ENCODE data around the gene SIGLEC10. TPM values are rescaled to one million over a fixed set of nuclear protein-coding genes. Genes with fewer than 3 reads are reported as not detected.
A peak's percentile ranks its signal among the peaks of the same experiment; 100 is the strongest.

The SIGLEC10 gene
- total RNA-seq, 1 experiment from 2014 or later: not detected

DNA sequence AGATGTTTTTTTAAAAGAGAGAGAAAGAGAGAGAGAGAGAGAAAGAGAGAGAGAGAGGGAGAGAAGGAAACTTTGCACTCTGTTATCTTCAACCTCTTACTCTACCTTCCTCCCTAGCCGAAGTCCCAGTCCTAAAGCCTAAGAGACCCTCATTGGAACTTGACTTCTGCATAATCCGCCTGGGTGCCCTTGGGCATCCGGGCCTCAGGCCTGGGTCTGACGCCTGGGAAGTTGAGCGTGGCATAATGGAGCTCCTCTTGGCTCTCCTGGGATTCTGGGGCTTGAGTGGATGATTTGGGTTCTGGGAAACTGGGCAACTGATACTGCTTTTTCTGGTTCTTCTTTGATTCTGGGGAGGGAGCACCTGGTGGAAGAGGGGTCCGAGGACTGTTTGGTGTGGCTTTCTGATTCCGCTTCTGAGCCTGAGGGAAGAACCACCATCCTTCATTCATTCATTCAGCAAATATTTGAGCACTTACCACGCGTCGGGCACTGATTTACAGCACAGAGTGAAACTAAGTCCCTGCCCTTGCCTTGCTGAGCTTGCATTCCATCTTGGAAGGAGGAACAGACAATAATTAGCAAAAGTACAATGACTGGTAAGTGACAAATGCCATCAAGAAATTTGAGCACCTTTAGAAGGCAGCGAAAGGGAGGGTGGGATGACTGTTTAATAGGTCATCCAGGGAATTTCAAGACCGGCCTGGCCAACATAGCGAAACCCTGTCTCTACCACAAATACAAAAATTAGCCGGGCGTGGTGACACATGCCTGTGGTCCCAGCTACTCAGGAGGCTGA, 6.3 kb downstream of the SIGLEC10 start:
- intact Hi-C loops (cut with micrococcal nuclease): no loop called here
- Histone ChIP-seq H4K20me1 (ENCODE audit: insufficient read depth) (no peaks in the 10 kb centered on the region), H3K9me2 (ENCODE audit: insufficient read depth) (no peaks in the 10 kb centered on the region), H3K4me1 (ENCODE audit: control insufficient read depth in 1 of 2, insufficient read depth in 2 of 2, low read length in 2 of 2) (no peaks in the 10 kb centered on the region), H3K27ac (ENCODE audit: low read depth, low read length) (no peak overlapping the region), H3K9me3 (ENCODE audit: control insufficient read depth in 1 of 2, insufficient read depth in 1 of 2, low read depth in 1 of 2, low read length in 2 of 2) (no peaks in the 10 kb centered on the region; a peak in 1 of 4 replicates), H3K79me2 (ENCODE audit: insufficient read depth, low read length) (no peaks in the 10 kb centered on the region), H2AFZ (ENCODE audit: low read depth, low read length, poor library complexity, severe bottlenecking) (no peak overlapping the region), H3K4me3 (replicated peaks in 1 of 2; ENCODE audit: low read depth in 1 of 2, low read length in 2 of 2) (no peak overlapping the region), H3K9ac (ENCODE audit: low read length) (no peak overlapping the region), H3K4me2 (ENCODE audit: low read length) (no peak overlapping the region), H3K36me3 (ENCODE audit: control insufficient read depth in 1 of 2, insufficient read depth in 2 of 2, low read length in 2 of 2) (no peaks in the 10 kb centered on the region), H3K27me3 (ENCODE audit: insufficient read depth, low read length) (no peaks in the 10 kb centered on the region)
- ChIA-PET CTCF (no interaction called here), POLR2A (no interaction called here), RAD21 (ENCODE audit: low non-redundant PET in 1 of 2, low total read pairs in 2 of 2, uncharacterized antibody in 2 of 2, unreplicated experiment in 2 of 2) (interaction anchor here in 1 of 2 experiments (0.7 kb wide), 1 partner anchor 73 kb away, joined by 4 read pairs; no protein-coding TSS in a partner anchor)
- BruUV-seq (replicated peaks): no TSS peak
- no peak for DNase-seq (ENCODE audit: low read depth, low spot score)
- no peak for TF ChIP-seq JUND (IDR thresholded peaks at IDR 0.05)
- no peak for ATAC-seq

DNA sequence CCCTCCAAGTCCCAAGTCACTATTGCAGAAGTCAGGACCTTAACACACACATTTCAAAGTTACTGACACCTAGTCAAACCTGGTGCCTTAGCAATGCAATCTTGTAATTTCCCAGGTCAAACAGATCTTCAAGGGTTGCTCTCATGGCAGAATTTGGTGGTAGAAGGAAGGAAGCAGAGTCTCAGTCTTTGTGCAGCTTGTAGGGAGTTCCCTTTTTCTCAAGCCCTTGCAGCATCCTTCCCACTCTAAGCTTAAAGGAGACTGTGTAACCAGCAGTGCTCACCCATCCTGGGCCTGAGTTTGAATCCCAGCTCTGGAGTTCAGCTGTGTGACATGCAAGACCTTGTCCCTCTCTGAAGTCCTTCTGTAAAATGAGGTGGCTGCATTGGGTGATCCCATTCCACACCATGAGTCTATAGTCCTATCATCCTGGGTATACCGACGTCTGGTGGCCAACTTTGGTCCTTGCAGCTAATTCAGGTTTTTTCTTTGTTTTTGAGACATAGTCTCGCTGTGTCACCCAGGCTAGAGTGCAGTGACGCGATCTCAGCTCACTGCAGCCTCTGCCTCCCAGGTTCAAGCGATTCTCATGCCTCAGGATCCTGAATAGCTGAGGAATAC, 9.8 kb downstream of the SIGLEC10 start:
- Histone ChIP-seq H3K9me2 (ENCODE audit: insufficient read depth) (no peaks in the 10 kb centered on the region), H2AFZ (ENCODE audit: low read depth, low read length, poor library complexity, severe bottlenecking) (no peak overlapping the region), H3K9ac (ENCODE audit: low read length) (no peak overlapping the region), H3K9me3 (ENCODE audit: control insufficient read depth in 1 of 2, insufficient read depth in 1 of 2, low read depth in 1 of 2, low read length in 2 of 2) (no peaks in the 10 kb centered on the region; a peak in 1 of 4 replicates), H3K4me1 (ENCODE audit: control insufficient read depth in 1 of 2, insufficient read depth in 2 of 2, low read length in 2 of 2) (no peaks in the 10 kb centered on the region), H3K79me2 (ENCODE audit: insufficient read depth, low read length) (no peaks in the 10 kb centered on the region), H3K27ac (ENCODE audit: low read depth, low read length) (no peak overlapping the region), H3K27me3 (ENCODE audit: insufficient read depth, low read length) (no peaks in the 10 kb centered on the region), H3K4me3 (replicated peaks in 1 of 2; ENCODE audit: low read depth in 1 of 2, low read length in 2 of 2) (no peak overlapping the region), H3K36me3 (ENCODE audit: control insufficient read depth in 1 of 2, insufficient read depth in 2 of 2, low read length in 2 of 2) (peaks cover 0 to 3% of the 10 kb centered on the region in 2 experiments; a peak in 1 of 4 replicates), H3K4me2 (ENCODE audit: low read length) (no peak overlapping the region), H4K20me1 (ENCODE audit: insufficient read depth) (no peaks in the 10 kb centered on the region)
- ATAC-seq (peak; percentile 90), DNase-seq (ENCODE audit: low read depth, low spot score) (peak; percentile 46)
- TF ChIP-seq, protein P1, sequence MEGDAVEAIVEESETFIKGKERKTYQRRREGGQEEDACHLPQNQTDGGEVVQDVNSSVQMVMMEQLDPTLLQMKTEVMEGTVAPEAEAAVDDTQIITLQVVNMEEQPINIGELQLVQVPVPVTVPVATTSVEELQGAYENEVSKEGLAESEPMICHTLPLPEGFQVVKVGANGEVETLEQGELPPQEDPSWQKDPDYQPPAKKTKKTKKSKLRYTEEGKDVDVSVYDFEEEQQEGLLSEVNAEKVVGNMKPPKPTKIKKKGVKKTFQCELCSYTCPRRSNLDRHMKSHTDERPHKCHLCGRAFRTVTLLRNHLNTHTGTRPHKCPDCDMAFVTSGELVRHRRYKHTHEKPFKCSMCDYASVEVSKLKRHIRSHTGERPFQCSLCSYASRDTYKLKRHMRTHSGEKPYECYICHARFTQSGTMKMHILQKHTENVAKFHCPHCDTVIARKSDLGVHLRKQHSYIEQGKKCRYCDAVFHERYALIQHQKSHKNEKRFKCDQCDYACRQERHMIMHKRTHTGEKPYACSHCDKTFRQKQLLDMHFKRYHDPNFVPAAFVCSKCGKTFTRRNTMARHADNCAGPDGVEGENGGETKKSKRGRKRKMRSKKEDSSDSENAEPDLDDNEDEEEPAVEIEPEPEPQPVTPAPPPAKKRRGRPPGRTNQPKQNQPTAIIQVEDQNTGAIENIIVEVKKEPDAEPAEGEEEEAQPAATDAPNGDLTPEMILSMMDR (IDR thresholded peaks at IDR 0.05 in 2 of 3, conservative IDR thresholded peaks at IDR 0.05 in 1 of 3; ENCODE audit: borderline replicate concordance in 1 of 3, insufficient read depth in 1 of 3, low read depth in 2 of 3, low read length in 2 of 3): peak; percentile 66 to 83 (median 73)
- TF ChIP-seq CBX3 (IDR thresholded peaks at IDR 0.05; ENCODE audit: low read depth) (0 out of 2 replicates have a peak, but pooled peaks have one; percentile 25), RAD21 (IDR thresholded peaks at IDR 0.05; ENCODE audit: low read depth) (peak; percentile 81), FOSL1 (IDR thresholded peaks at IDR 0.05; ENCODE audit: low read depth) (no peak)
- no TSS peak for BruUV-seq (replicated peaks)
- CTCF ChIA-PET: interaction anchor here (1.0 to 3.7 kb wide), 8 partner anchors 12 to 262 kb away, joined by 3 to 21 read pairs (median 4); no protein-coding TSS in a partner anchor
- intact Hi-C loops (cut with micrococcal nuclease): loop anchor here (1.0 kb wide), 1 partner anchor 68 kb away; no protein-coding TSS in a partner anchor
- POLR2A ChIA-PET: interaction anchor here (0.9 kb wide), 1 partner anchor 68 kb away, joined by 3 read pairs; no protein-coding TSS in a partner anchor
- RAD21 ChIA-PET (ENCODE audit: low non-redundant PET in 1 of 2, low total read pairs in 2 of 2, uncharacterized antibody in 2 of 2, unreplicated experiment in 2 of 2): interaction anchor here (1.2 to 1.8 kb wide), 2 partner anchors 68 kb away, joined by 4 to 7 read pairs; no protein-coding TSS in a partner anchor

Data from HCT116 (cell line).